Measurements from ENCODE around the gene IFFO2. TPM values are rescaled to one million over a fixed set of nuclear protein-coding genes. Genes with fewer than 3 reads are reported as not detected.

Gene IFFO2
- total and polyA plus RNA-seq, 2 of the 8 experiments (the other 6 are each of a cell fraction or from before 2014, with no cell fraction given), result 6.6 to 10.4 TPM

DNA sequence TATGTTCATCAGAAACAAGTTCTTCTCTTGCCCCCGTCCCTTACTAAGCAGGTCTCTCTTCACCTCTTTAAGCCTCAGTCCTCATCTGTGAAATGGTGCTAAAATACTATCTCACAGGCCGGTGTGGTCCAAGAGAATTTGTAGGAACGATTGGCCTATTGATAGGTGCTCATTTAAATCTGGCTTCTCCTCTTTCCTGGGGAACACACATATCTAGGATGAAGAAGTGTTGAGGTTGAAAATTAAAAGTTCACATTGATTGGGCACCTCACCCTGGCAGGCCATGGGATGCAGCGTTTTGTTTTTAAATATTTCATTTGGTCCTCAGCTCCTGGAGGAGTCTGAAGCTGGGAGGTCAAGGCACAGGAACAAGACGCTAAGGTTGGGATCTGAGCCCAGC, 88.1 kb downstream of the IFFO2 start (continued):
- TF ChIP-seq, protein P1, sequence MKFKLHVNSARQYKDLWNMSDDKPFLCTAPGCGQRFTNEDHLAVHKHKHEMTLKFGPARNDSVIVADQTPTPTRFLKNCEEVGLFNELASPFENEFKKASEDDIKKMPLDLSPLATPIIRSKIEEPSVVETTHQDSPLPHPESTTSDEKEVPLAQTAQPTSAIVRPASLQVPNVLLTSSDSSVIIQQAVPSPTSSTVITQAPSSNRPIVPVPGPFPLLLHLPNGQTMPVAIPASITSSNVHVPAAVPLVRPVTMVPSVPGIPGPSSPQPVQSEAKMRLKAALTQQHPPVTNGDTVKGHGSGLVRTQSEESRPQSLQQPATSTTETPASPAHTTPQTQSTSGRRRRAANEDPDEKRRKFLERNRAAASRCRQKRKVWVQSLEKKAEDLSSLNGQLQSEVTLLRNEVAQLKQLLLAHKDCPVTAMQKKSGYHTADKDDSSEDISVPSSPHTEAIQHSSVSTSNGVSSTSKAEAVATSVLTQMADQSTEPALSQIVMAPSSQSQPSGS (IDR thresholded peaks at IDR 0.05; ENCODE audit: low read length), result no peak
- TF ChIP-seq BRCA1 (IDR thresholded peaks at IDR 0.05; ENCODE audit: low read depth, low read length), result no peak
